Loucy (cell line): ENCODE data around the gene CCDC59.

Experiments used
- CTCF ChIP-seq: fragments of 200-600 bp; sonication (generic); conservative IDR thresholded peaks from 2 replicates; pipeline ENCODE4 v1.5.1; 2014; ENCODE audit warnings: mild to moderate bottlenecking, antibody characterized with exemption, low read length
- EZH2phosphoT487 ChIP-seq: fragments of 200-600 bp; IDR thresholded peaks from 2 replicates; pipeline ENCODE4 v1.6.1; 2018; ENCODE audit warnings: antibody characterized with exemption, mild to moderate bottlenecking, moderate library complexity, borderline replicate concordance

GRCh38 chr12:82406651-82407050 is 48.5 kb upstream of the CCDC59 start:
- TF ChIP-seq CTCF (no peak), EZH2phosphoT487 (no peak)
